Activated CD8-positive, alpha-beta memory T cell treated with anti-CD3 and anti-CD28 coated beads, Interleukin-2, amount 10 ng/mL, durations not matched to agents 7 days and 5 days (primary cell): Measurements from ENCODE around the gene DPF3. TPM values are rescaled to one million over a fixed set of nuclear protein-coding genes. Genes with fewer than 3 reads are reported as not detected.

Experiments used
- ATAC-seq: fragments of 150-1000 bp; cut with Tn5 transposase; one replicate; pipeline ENCODE4 v1.10.0; 2021; ENCODE audit warnings: moderate library complexity
- CTCF ChIA-PET: fragments of 350-600 bp; sonication (Branson Sonifier 250); formaldehyde crosslinking; loops from one replicate; lab custom pipeline; 2021; ENCODE audit warnings: antibody characterized with exemption; lab: Charles Lee
- DNase-seq: peaks from one replicate; pipeline ENCODE4 v3.0.0-alpha.2; 2020
- H3K27ac Mint-ChIP-seq: one replicate; pipeline ENCODE4 v1.8.0; 2021; ENCODE audit warnings: mild to moderate bottlenecking, mixed read lengths
- H3K27me3 Mint-ChIP-seq: one replicate; pipeline ENCODE4 v1.8.0; 2021; ENCODE audit warnings: mixed read lengths
- H3K36me3 Mint-ChIP-seq: one replicate; pipeline ENCODE4 v1.8.0; 2021; ENCODE audit warnings: mild to moderate bottlenecking, mixed read lengths
- H3K4me1 Mint-ChIP-seq: one replicate; pipeline ENCODE4 v1.8.0; 2021; ENCODE audit warnings: mixed read lengths
- H3K4me3 Mint-ChIP-seq: one replicate; pipeline ENCODE4 v1.8.0; 2021; ENCODE audit warnings: mild to moderate bottlenecking, moderate library complexity, mixed read lengths
- H3K9me3 Mint-ChIP-seq: one replicate; pipeline ENCODE4 v1.8.0; 2022; ENCODE audit warnings: low read depth, mixed read lengths
- total RNA-seq, 2 experiments: library from RNA; stranded (reverse); gene quantifications; one replicate each; pipeline ENCODE4 v1.2.3, GENCODE V29; 2021

The DPF3 gene
- total RNA-seq, 2 experiments from 2014 or later, result 10.2 to 12.2 TPM

DNA sequence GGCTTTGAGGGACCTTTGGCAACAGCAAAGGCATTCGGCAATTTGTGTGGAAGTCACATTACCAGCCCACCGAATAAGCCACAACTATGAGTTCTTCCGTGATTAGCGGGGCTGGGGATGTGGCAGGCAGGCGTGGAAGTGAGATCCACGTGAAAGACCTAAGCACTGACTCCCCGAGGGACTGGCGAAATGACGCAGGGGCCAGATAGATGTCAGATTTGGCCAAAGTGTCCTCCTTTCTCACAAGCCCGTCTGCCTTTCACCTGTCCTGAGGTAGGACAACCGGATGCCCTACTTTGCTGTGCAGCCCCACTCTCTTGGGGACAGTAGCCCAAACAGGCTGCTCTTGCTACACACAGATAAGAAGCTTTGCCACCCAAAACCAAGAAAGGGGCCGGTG is 54.5 kb downstream of the DPF3 start:
- DNase-seq (no peak), ATAC-seq (no peak)
- peaks cover 28% of the 10 kb centered on the region for H3K27me3 Mint-ChIP-seq
- CTCF ChIA-PET, result interaction anchor here (0.7 kb wide), 1 partner anchor 263 kb away, joined by 3 read pairs; no protein-coding TSS in a partner anchor
- H3K4me3 Mint-ChIP-seq, result no peak overlapping the region
- H3K27ac Mint-ChIP-seq, result no peak overlapping the region
- no peaks in the 10 kb centered on the region for H3K4me1 Mint-ChIP-seq
- no peaks in the 10 kb centered on the region for H3K36me3 Mint-ChIP-seq
- no peaks in the 10 kb centered on the region for H3K9me3 Mint-ChIP-seq

DNA sequence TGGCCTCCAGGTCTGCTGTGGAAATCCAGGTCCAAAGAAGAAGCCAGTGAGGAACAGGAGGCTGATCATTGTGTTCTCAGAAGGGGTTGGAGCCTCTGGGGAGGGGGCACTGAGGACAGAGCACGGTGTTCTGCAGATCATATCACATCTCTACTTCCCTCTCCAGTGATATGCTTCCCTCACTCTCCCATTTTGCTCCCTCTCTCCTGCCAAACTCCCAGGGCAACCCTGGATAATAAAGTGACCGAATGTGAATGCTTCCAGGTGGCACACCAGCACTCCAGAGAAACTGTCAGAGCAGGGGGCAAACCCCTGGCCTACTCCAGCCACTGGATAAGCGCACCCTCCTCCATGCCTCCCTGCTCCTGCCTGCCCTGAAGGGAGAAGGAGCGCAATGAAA is 57.8 kb downstream of the DPF3 start:
- no peak for DNase-seq
- ATAC-seq, result no peak
- Mint-ChIP-seq H3K4me3 (no peak overlapping the region), H3K27ac (no peak overlapping the region), H3K27me3 (peaks cover 29% of the 10 kb centered on the region), H3K4me1 (no peaks in the 10 kb centered on the region), H3K36me3 (no peaks in the 10 kb centered on the region), H3K9me3 (no peaks in the 10 kb centered on the region)
- CTCF ChIA-PET, result no interaction called here

DNA sequence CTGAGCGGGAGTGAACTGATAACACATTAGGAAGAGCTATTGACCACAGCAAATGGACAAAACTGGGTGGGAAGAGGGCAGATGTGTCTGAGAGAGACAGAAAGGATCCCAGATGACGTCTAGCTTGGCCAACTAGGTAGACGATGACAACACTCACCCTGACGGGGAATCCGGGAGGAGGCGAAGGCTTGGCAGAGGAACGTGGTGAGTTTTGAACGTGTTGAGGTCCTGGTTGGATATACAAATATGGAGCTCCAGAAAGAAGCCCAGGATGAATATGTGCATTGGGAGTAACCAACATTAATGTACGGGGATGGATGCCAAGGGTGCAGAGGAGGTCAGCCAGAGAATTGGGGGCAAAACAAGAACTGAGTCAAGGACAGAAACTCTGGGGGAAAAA is 60.7 kb downstream of the DPF3 start:
- DNase-seq (no peak), ATAC-seq (no peak)
- Mint-ChIP-seq H3K4me3 (no peak overlapping the region), H3K9me3 (no peaks in the 10 kb centered on the region), H3K27ac (no peak overlapping the region), H3K27me3 (peaks cover 38% of the 10 kb centered on the region), H3K4me1 (no peaks in the 10 kb centered on the region), H3K36me3 (no peaks in the 10 kb centered on the region)
- CTCF ChIA-PET, result no interaction called here

DNA sequence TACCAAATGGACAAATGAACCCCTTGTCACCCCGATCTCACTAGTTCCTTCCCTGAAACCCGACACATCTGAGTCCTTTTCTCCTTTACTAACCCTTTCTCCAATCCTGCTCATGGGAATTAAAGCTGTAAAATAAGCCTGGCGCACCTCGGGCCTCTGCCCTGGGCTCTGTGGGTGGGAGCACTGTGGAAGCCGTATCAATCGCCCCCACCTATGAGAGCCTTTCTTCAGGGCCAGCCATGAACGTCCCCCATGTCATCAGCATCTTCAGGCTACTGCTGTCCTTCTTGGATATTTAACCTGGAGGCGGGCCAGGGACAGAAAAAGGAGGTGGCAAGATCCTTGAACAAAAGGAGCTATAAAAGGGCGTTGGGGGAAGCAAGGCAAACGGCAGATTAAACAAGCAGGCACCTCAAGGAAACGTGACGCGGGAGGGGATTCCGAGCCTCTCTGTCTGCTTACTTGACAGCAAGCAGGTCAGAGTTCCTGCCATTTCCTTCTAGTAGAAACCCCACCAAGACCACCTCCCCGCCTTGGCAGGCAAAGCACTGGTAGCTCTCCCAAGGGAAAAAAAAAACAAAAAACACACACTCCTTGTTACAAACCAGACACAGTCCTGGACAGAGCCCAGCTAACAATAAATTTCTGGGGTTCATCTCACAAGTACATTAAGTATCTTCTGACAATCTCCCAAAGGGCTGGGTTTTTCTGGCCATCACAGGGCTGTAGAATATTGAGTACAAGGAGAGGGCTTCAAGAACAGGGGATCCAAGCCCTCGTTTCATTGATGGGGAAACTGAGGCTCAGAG is 62.9 kb downstream of the DPF3 start:
- Mint-ChIP-seq H3K9me3 (no peaks in the 10 kb centered on the region), H3K27me3 (peaks cover 51% of the 10 kb centered on the region), H3K36me3 (no peaks in the 10 kb centered on the region), H3K4me3 (no peak overlapping the region), H3K27ac (no peak overlapping the region), H3K4me1 (no peaks in the 10 kb centered on the region)
- DNase-seq (no peak), ATAC-seq (no peak)
- CTCF ChIA-PET, result no interaction called here

DNA sequence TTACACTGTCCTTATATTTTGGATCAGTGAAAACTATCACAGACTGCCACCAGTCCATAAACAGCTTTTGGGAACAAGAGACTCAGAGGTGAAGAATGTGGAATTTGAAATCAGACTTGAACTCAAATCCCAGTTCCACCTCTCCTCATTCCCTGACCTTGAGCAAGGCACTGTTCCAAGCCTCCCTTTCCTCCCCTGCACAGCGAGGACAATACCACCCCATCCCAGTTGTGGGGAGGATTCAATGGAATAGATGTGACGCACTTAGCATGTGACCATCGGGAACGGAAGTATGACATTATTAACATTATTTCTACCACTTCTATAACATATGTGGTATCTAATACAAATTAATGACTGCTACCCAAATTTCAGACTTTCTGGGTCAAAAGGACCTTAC is 63.5 kb downstream of the DPF3 start:
- no peaks in the 10 kb centered on the region for H3K36me3 Mint-ChIP-seq
- H3K27ac Mint-ChIP-seq, result no peak overlapping the region
- H3K9me3 Mint-ChIP-seq, result no peaks in the 10 kb centered on the region
- no peak for DNase-seq
- H3K4me1 Mint-ChIP-seq, result no peaks in the 10 kb centered on the region
- no peak overlapping the region for H3K4me3 Mint-ChIP-seq
- peaks cover 52% of the 10 kb centered on the region for H3K27me3 Mint-ChIP-seq
- no peak for ATAC-seq
- CTCF ChIA-PET, result no interaction called here

DNA sequence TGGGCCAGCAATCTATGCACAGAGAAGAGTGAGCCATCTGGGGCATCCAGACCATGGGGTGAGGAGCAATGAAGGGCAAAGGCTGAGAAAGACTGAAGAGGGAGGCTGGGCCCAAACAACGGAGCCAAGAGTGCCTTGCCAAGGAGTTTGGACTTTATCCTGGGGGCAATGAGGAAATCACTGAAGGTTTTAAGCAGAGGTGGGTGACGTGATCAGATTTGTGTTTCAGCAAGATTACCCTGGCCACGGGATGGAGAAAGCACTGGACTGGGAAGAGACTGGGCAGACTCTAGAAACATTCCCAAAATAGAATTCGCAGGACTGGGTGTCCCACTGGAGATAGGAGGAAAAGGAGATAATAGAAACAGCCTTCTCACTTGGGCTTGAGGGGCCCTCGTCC is 65.3 kb downstream of the DPF3 start:
- Mint-ChIP-seq H3K4me3 (no peak overlapping the region), H3K36me3 (no peaks in the 10 kb centered on the region), H3K9me3 (no peaks in the 10 kb centered on the region), H3K4me1 (no peaks in the 10 kb centered on the region), H3K27me3 (peaks cover 64% of the 10 kb centered on the region), H3K27ac (no peak overlapping the region)
- ATAC-seq (no peak), DNase-seq (no peak)
- CTCF ChIA-PET, result no interaction called here

DNA sequence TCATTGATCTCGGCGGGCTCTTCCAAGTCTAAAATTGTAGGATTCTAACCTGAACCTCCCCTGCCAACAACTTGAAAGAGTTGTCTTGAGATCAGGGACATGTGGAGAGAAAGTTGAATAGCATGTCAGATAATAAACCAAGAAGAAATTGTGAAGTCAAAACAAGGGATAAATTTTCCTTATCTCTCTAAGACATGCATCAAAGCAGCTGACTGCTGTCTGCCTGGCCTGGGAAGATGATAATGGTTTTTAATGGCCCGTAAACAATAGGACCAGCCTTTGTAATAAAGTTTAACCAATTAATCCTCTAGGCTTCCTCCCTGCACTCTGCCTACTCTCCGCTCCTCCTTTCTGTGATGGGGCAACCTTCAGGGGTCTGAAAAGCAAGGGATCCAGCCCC is 67.9 kb downstream of the DPF3 start:
- Mint-ChIP-seq H3K9me3 (no peaks in the 10 kb centered on the region), H3K27me3 (peaks cover 57% of the 10 kb centered on the region), H3K27ac (no peak overlapping the region), H3K4me3 (no peak overlapping the region), H3K36me3 (no peaks in the 10 kb centered on the region), H3K4me1 (peaks cover 10% of the 10 kb centered on the region)
- DNase-seq, result no peak
- CTCF ChIA-PET, result interaction anchor here (1.4 kb wide), 1 partner anchor 312 kb away, joined by 4 read pairs; no protein-coding TSS in a partner anchor
- ATAC-seq, result no peak

DNA sequence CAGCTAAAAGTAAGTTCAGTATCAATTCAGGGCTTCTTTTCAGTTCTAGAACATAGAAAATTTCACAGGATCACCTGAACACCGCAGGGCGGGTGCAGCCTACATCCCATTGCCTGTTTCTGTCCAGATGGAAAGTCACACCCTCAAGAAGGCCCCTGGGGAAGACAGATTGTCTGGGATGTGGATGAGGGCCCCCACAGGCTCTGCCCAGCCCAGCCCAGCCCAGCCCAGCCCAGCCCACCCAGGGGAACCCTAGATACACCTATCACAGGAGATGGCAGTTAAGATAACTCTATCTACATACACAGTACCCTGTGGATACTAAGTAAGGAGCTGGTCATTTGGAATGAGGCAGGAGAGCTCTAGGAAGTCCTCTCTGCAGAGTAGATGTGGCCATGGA is 68.4 kb downstream of the DPF3 start:
- ATAC-seq (no peak), DNase-seq (no peak)
- Mint-ChIP-seq H3K4me1 (peaks cover 10% of the 10 kb centered on the region), H3K9me3 (no peaks in the 10 kb centered on the region), H3K36me3 (no peaks in the 10 kb centered on the region), H3K27ac (no peak overlapping the region), H3K4me3 (no peak overlapping the region), H3K27me3 (peaks cover 52% of the 10 kb centered on the region)
- CTCF ChIA-PET, result interaction anchor here (1.4 kb wide), 1 partner anchor 311 kb away, joined by 4 read pairs; no protein-coding TSS in a partner anchor

DNA sequence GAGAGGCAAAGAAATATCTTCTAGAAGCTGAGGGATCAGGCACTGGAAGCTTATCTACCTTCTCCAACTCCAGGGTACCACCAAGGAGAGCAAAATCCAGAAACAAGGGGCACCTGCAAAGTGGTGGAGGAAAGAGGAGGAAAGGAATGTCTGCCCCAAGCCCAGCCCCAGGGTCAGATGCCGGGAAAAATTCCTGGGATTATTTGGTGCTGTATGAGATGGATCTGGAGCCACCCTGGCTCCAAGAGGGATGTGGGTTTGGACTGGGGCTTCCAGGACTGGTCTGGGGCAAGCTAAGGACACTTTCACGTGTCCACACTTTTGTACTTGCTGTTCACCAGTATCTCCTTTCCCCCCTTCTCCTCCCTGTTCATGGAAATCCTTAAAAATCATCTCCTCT is 69.8 kb downstream of the DPF3 start:
- DNase-seq (no peak), ATAC-seq (no peak)
- peaks cover 2% of the 10 kb centered on the region for H3K36me3 Mint-ChIP-seq
- H3K27ac Mint-ChIP-seq, result no peak overlapping the region
- H3K9me3 Mint-ChIP-seq, result peaks cover 1% of the 10 kb centered on the region
- no peak overlapping the region for H3K4me3 Mint-ChIP-seq
- CTCF ChIA-PET, result interaction anchor here (0.7 kb wide), 1 partner anchor 307 kb away, joined by 3 read pairs; no protein-coding TSS in a partner anchor
- peaks cover 10% of the 10 kb centered on the region for H3K4me1 Mint-ChIP-seq
- peaks cover 45% of the 10 kb centered on the region for H3K27me3 Mint-ChIP-seq

DNA sequence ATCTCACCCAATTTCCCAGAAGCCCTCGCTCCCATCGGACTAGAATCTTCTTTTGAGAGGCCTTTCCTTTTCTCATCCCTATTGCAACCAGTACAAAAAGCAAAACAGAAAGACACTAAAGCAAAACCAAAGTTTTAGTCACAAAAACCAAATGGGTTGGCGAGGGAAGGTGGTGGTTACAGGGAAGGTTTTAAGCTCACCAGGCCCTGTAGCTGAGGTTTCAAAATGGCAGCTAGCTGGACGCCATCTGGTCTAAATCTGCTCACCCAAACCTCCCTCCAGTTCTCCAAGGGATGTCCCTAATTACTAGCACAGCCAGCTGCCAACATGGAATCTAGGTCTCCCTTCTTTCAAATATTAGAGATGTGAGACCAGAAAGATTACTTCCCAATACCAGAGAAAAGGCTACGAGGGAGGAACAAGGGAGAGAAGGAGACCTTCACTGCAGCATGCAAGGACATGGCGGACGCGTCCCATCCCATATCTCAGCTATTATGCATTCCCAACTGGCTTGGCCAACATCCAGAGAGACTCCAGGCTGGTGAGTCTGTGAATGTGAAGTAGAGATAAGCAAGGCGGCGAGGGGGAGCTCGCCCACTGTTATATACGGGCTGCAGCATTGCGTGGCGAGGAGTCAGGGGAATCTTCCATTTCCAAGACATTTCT is 70.8 kb downstream of the DPF3 start:
- Mint-ChIP-seq H3K27ac (peak overlapping the region; percentile 33), H3K9me3 (peaks cover 6% of the 10 kb centered on the region), H3K36me3 (peaks cover 4% of the 10 kb centered on the region), H3K27me3 (peaks cover 39% of the 10 kb centered on the region), H3K4me3 (no peak overlapping the region), H3K4me1 (peaks cover 10% of the 10 kb centered on the region)
- CTCF ChIA-PET, result interaction anchor here (0.7 to 1.0 kb wide), 2 partner anchors 306 to 310 kb away, joined by 3 read pairs; no protein-coding TSS in a partner anchor
- DNase-seq (peak; percentile 45), ATAC-seq (no peak)

DNA sequence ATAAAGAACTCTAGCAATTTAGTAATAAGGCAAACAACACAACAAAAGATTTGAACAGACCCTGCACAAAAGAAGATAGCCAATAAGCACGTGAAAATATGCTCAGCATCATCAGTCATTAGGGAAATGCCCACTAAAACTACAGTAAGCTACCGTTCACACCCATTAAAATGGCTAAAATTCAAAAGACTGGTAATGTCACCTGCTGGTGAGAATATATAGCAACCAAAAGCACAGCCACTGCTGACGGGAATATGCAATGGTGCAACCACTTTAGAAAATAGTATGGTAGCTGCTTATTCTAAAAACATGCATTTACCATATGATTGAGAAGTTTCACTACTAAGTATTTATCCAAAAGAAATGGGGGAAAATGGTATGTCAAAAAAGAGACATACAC is 74.9 kb downstream of the DPF3 start:
- Mint-ChIP-seq H3K4me3 (no peak overlapping the region), H3K36me3 (peaks cover 4% of the 10 kb centered on the region), H3K27ac (no peak overlapping the region), H3K4me1 (peaks cover 10% of the 10 kb centered on the region), H3K27me3 (peaks cover 16% of the 10 kb centered on the region), H3K9me3 (peaks cover 6% of the 10 kb centered on the region)
- DNase-seq (no peak), ATAC-seq (no peak)
- CTCF ChIA-PET, result no interaction called here

DNA sequence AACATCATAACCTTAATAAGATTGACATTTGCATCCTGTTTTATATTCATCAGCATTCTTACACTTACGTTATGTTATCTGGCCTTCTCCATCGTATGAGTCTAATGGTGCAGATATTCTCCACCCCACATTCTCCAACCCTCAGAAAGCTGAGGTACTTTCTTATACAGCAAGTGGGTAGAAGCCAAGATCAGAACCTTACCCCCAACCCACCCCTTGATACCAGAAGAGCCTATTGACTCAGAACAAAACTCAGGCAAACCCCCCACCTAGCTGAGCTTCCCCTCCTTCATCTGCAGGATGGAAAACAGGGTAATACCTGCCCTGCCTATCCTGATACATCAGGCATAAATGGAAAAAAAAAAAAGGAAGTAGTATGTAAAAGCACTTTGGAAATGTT is 77.6 kb downstream of the DPF3 start:
- Mint-ChIP-seq H3K36me3 (peaks cover 4% of the 10 kb centered on the region), H3K4me1 (no peaks in the 10 kb centered on the region), H3K27ac (no peak overlapping the region), H3K4me3 (no peak overlapping the region), H3K9me3 (peaks cover 6% of the 10 kb centered on the region), H3K27me3 (peaks cover 4% of the 10 kb centered on the region)
- ATAC-seq (no peak), DNase-seq (no peak)
- CTCF ChIA-PET, result no interaction called here

DNA sequence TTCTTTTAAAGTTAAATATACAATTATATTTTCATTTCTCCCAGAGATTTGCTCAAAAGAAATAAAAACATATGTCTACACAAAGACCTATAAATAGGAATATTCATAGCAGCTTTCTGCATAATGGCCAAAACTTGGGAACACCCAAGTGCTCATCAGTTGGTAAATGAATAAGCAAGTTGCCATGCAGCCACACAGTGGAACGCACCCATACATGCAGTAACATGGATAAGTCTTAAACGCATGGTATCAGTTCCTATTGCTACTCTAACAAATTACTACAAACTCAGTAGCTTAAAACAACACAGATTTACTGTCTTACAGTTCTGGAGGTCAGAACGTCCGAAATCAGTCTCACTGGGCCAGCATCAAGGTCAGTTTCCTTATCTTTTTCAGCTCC is 78.5 kb downstream of the DPF3 start:
- H3K4me1 Mint-ChIP-seq, result peaks cover 6% of the 10 kb centered on the region
- H3K27ac Mint-ChIP-seq, result no peak overlapping the region
- H3K9me3 Mint-ChIP-seq, result peaks cover 6% of the 10 kb centered on the region
- no peak for DNase-seq
- ATAC-seq, result no peak
- H3K4me3 Mint-ChIP-seq, result no peak overlapping the region
- peaks cover 3% of the 10 kb centered on the region for H3K27me3 Mint-ChIP-seq
- H3K36me3 Mint-ChIP-seq, result peaks cover 4% of the 10 kb centered on the region
- CTCF ChIA-PET, result no interaction called here
